ENCODE measurements around the gene FAHD1. TPM values are rescaled to one million over a fixed set of nuclear protein-coding genes. Genes with fewer than 3 reads are reported as not detected.

Gene FAHD1
- total and polyA plus RNA-seq, 9 of the 15 experiments (the other 6 are each of a cell fraction or from before 2014, with no cell fraction given): 2.2 to 20.9 (median 10.7) TPM

DNA sequence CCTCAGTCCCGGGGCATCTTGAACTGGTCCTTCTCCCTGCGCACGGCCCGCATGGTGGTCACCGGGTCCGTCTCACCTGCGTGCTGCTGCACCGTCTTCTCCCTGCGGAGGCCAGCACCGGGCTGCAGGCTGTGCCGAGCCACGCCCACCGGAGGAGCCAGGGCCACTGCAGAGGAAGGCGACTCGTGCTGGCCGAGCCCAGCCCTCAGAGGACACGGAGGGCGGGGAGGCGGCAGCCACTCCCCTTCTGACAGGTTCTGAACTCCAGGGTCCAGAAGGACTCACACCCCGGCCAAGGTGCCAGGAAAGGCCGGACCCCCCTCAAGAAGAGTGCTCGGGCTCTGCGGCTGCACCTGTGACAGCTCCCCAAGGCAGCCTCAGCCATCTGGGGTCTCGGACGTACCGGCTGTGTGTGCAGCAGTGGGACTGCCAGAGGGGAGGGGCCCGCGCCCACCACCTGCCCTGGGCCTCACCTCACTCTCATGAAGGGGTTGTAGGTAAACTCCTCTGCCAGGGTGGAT, 17.7 kb upstream of the FAHD1 start (continued):
- TF ChIP-seq TCF7L2 (IDR thresholded peaks at IDR 0.05; ENCODE audit: low read depth, low read length): no peak
- no peak for TF ChIP-seq CBFA2T3 (IDR thresholded peaks at IDR 0.05)
- TF ChIP-seq RAD51 (IDR thresholded peaks at IDR 0.05; ENCODE audit: borderline replicate concordance, low read depth): no peak
- no peak for TF ChIP-seq TBL1XR1 (IDR thresholded peaks at IDR 0.05; ENCODE audit: low read length in 2 of 2)
- TF ChIP-seq, protein P1, sequence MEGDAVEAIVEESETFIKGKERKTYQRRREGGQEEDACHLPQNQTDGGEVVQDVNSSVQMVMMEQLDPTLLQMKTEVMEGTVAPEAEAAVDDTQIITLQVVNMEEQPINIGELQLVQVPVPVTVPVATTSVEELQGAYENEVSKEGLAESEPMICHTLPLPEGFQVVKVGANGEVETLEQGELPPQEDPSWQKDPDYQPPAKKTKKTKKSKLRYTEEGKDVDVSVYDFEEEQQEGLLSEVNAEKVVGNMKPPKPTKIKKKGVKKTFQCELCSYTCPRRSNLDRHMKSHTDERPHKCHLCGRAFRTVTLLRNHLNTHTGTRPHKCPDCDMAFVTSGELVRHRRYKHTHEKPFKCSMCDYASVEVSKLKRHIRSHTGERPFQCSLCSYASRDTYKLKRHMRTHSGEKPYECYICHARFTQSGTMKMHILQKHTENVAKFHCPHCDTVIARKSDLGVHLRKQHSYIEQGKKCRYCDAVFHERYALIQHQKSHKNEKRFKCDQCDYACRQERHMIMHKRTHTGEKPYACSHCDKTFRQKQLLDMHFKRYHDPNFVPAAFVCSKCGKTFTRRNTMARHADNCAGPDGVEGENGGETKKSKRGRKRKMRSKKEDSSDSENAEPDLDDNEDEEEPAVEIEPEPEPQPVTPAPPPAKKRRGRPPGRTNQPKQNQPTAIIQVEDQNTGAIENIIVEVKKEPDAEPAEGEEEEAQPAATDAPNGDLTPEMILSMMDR (IDR thresholded peaks at IDR 0.05 in 2 of 3, conservative IDR thresholded peaks at IDR 0.05 in 1 of 3; ENCODE audit: insufficient read depth in 2 of 3, low read depth in 1 of 3, low read length in 3 of 3): peak in 2 of 3 experiments; percentile 21 to 39; a peak in 3 of 6 replicates
- TF ChIP-seq SAP30 (IDR thresholded peaks at IDR 0.05; ENCODE audit: borderline replicate concordance, insufficient read depth, low read depth, low read length, poor library complexity, severe bottlenecking): no peak
- TF ChIP-seq, protein P2, sequence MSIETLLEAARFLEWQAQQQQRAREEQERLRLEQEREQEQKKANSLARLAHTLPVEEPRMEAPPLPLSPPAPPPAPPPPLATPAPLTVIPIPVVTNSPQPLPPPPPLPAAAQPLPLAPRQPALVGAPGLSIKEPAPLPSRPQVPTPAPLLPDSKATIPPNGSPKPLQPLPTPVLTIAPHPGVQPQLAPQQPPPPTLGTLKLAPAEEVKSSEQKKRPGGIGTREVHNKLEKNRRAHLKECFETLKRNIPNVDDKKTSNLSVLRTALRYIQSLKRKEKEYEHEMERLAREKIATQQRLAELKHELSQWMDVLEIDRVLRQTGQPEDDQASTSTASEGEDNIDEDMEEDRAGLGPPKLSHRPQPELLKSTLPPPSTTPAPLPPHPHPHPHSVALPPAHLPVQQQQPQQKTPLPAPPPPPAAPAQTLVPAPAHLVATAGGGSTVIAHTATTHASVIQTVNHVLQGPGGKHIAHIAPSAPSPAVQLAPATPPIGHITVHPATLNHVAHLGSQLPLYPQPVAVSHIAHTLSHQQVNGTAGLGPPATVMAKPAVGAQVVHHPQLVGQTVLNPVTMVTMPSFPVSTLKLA (conservative IDR thresholded peaks at IDR 0.05): 0 out of 4 replicates have a peak, but pooled peaks of 1 of the 2 experiments have one; percentile 31
- no peak for TF ChIP-seq ZSCAN32 (CRISPR knock-in tag; IDR thresholded peaks at IDR 0.05)
- TF ChIP-seq, protein P3, sequence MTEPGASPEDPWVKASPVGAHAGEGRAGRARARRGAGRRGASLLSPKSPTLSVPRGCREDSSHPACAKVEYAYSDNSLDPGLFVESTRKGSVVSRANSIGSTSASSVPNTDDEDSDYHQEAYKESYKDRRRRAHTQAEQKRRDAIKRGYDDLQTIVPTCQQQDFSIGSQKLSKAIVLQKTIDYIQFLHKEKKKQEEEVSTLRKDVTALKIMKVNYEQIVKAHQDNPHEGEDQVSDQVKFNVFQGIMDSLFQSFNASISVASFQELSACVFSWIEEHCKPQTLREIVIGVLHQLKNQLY (CRISPR knock-in tag; conservative IDR thresholded peaks at IDR 0.05): no peak
- TF ChIP-seq MTF1 (CRISPR knock-in tag; IDR thresholded peaks at IDR 0.05; ENCODE audit: borderline replicate concordance): no peak
- TF ChIP-seq ZNF384 (IDR thresholded peaks at IDR 0.05; ENCODE audit: low read depth, low read length): no peak
- no peak for TF ChIP-seq PYGO2 (tag; IDR thresholded peaks at IDR 0.05)
- no peak for TF ChIP-seq HNRNPUL1 (IDR thresholded peaks at IDR 0.05; ENCODE audit: low read length)
- TF ChIP-seq ZBED1 (IDR thresholded peaks at IDR 0.05): no peak
- no peak for TF ChIP-seq GATAD2A (IDR thresholded peaks at IDR 0.05)
- no peak for TF ChIP-seq CCNT2 (IDR thresholded peaks at IDR 0.05; ENCODE audit: borderline replicate concordance, extremely low read depth, insufficient read length, low read depth, low read length)
- TF ChIP-seq SMARCA4 (IDR thresholded peaks at IDR 0.05): no peak
- TF ChIP-seq ZNF77 (CRISPR knock-in tag; IDR thresholded peaks at IDR 0.05): no peak
- no peak for TF ChIP-seq TCFL5 (CRISPR knock-in tag; conservative IDR thresholded peaks at IDR 0.05)
- TF ChIP-seq KLF16 (IDR thresholded peaks at IDR 0.05): no peak
- TF ChIP-seq, protein P4, sequence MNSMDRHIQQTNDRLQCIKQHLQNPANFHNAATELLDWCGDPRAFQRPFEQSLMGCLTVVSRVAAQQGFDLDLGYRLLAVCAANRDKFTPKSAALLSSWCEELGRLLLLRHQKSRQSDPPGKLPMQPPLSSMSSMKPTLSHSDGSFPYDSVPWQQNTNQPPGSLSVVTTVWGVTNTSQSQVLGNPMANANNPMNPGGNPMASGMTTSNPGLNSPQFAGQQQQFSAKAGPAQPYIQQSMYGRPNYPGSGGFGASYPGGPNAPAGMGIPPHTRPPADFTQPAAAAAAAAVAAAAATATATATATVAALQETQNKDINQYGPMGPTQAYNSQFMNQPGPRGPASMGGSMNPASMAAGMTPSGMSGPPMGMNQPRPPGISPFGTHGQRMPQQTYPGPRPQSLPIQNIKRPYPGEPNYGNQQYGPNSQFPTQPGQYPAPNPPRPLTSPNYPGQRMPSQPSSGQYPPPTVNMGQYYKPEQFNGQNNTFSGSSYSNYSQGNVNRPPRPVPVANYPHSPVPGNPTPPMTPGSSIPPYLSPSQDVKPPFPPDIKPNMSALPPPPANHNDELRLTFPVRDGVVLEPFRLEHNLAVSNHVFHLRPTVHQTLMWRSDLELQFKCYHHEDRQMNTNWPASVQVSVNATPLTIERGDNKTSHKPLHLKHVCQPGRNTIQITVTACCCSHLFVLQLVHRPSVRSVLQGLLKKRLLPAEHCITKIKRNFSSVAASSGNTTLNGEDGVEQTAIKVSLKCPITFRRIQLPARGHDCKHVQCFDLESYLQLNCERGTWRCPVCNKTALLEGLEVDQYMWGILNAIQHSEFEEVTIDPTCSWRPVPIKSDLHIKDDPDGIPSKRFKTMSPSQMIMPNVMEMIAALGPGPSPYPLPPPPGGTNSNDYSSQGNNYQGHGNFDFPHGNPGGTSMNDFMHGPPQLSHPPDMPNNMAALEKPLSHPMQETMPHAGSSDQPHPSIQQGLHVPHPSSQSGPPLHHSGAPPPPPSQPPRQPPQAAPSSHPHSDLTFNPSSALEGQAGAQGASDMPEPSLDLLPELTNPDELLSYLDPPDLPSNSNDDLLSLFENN (IDR thresholded peaks at IDR 0.05; ENCODE audit: low read depth in 2 of 2, low read length in 2 of 2): no peak
- TF ChIP-seq CBX3 (IDR thresholded peaks at IDR 0.05; ENCODE audit: borderline replicate concordance in 1 of 2, low read length in 2 of 2): no peak
- no peak for TF ChIP-seq ZEB2 (IDR thresholded peaks at IDR 0.05)

All from K562 (cell line).